CD4-positive, alpha-beta memory T cell (primary cell): ENCODE measurements around the gene TMEM86B. TPM values are rescaled to one million over a fixed set of nuclear protein-coding genes. Genes with fewer than 3 reads are reported as not detected.

Source experiments
- microRNA-seq: library from miRNA; unstranded; fragments of <30 nt; microRNA quantifications from one replicate; pipeline ENCODE4 v1.2.0, GENCODE V29; 2021; ENCODE audit warnings: borderline replicate concordance, borderline number of aligned reads, borderline microRNAs expressed, mixed read lengths
- polyA plus RNA-seq, 2 donors: library from polyadenylated mRNA; unstranded; fragments of 300-500 nt; fragmentation: Illumina TruSeq; gene quantifications; one replicate each; pipeline ENCODE4 v1.2.3, GENCODE V29; 2021
- total RNA-seq, 2 experiments: library from RNA; stranded (reverse); gene quantifications; one replicate each; pipeline ENCODE4 v1.2.3, GENCODE V29; 2021

TMEM86B gene
- total and polyA plus RNA-seq, 4 experiments from 2014 or later: 3.5 to 22.1 (median 19.7) TPM; not detected in 1

Small RNA genes lying within 50 kb of the gene (microRNA-seq; reads per million reads assigned to microRNA genes)
- gene MIR6802 (1.7 reads per million), gene MIR6803 (11.7 reads per million, percentile 42 among the genes with 10 or more reads in this experiment), gene MIR6804 (not detected)

Other genes with a start within 250 kb of the TMEM86B start
- gene GP6, start 190.5 kb downstream of the TMEM86B start, total RNA-seq: under 1 TPM; 0.33 to 0.52 TPM
- not detected for gene GP6, start 190.5 kb downstream of the TMEM86B start, polyA plus RNA-seq
- 10 to 100 TPM; 23.9 to 27.4 TPM for gene RDH13, start 165.6 kb downstream of the TMEM86B start, total RNA-seq
- 10 to 100 TPM in 1 of 2 donors, 1 to 10 TPM in 1; 3.3 to 15.6 TPM for gene RDH13, start 165.6 kb downstream of the TMEM86B start, polyA plus RNA-seq
- gene EPS8L1, start 152.9 kb downstream of the TMEM86B start, total RNA-seq: 1 to 10 TPM; 1.6 to 2.2 TPM
- under 1 TPM; 0.45 to 0.49 TPM for gene EPS8L1, start 152.9 kb downstream of the TMEM86B start, polyA plus RNA-seq
- gene PPP1R12C, start 111.1 kb downstream of the TMEM86B start, total RNA-seq: 100 to 1,000 TPM; 165 TPM
- gene PPP1R12C, start 111.1 kb downstream of the TMEM86B start, polyA plus RNA-seq: 1 to 10 TPM; 1.4 to 9.5 TPM
- not detected for gene TNNT1, start 79.6 kb downstream of the TMEM86B start, total RNA-seq
- gene TNNT1, start 79.6 kb downstream of the TMEM86B start, polyA plus RNA-seq: not detected
- not detected for gene TNNI3, start 71.0 kb downstream of the TMEM86B start, total RNA-seq
- not detected for gene TNNI3, start 71.0 kb downstream of the TMEM86B start, polyA plus RNA-seq
- gene DNAAF3, start 62.1 kb downstream of the TMEM86B start, total RNA-seq: not detected
- gene DNAAF3, start 62.1 kb downstream of the TMEM86B start, polyA plus RNA-seq: under 1 TPM in 1 of 2 donors, not detected in 1; 0.93 TPM
- gene SYT5, start 48.5 kb downstream of the TMEM86B start, total RNA-seq: not detected
- gene SYT5, start 48.5 kb downstream of the TMEM86B start, polyA plus RNA-seq: under 1 TPM; 0.29 to 0.59 TPM
- gene PTPRH, start 19.3 kb downstream of the TMEM86B start, total RNA-seq: not detected
- gene PTPRH, start 19.3 kb downstream of the TMEM86B start, polyA plus RNA-seq: not detected
- 100 to 1,000 TPM; 161 to 162 TPM for gene PPP6R1, start 30.3 kb upstream of the TMEM86B start, total RNA-seq
- gene PPP6R1, start 30.3 kb upstream of the TMEM86B start, polyA plus RNA-seq: 100 to 1,000 TPM in 1 of 2 donors, 10 to 100 TPM in 1; 22.9 to 107 TPM
- 10 to 100 TPM; 17.9 to 18.5 TPM for gene HSPBP1, start 51.3 kb upstream of the TMEM86B start, total RNA-seq
- gene HSPBP1, start 51.3 kb upstream of the TMEM86B start, polyA plus RNA-seq: 10 to 100 TPM; 35.7 to 38.7 TPM
- 1 to 10 TPM; 1.4 to 1.7 TPM for gene BRSK1, start 55.2 kb upstream of the TMEM86B start, total RNA-seq
- not detected for gene BRSK1, start 55.2 kb upstream of the TMEM86B start, polyA plus RNA-seq
- 1 to 10 TPM in 1 of 2 experiments, under 1 TPM in 1; 0.87 to 1.3 TPM for gene TMEM150B, start 96.6 kb upstream of the TMEM86B start, total RNA-seq
- gene TMEM150B, start 96.6 kb upstream of the TMEM86B start, polyA plus RNA-seq: not detected
- gene KMT5C, start 111.1 kb upstream of the TMEM86B start, total RNA-seq: 10 to 100 TPM; 23.1 to 23.5 TPM
- gene KMT5C, start 111.1 kb upstream of the TMEM86B start, polyA plus RNA-seq: 1 to 10 TPM in 1 of 2 donors, under 1 TPM in 1; 0.60 to 1.5 TPM
- under 1 TPM in 1 of 2 experiments, not detected in 1; 0.38 TPM for gene COX6B2, start 126.0 kb upstream of the TMEM86B start, total RNA-seq
- gene COX6B2, start 126.0 kb upstream of the TMEM86B start, polyA plus RNA-seq: not detected
- gene GARIN5B, start 134.5 kb upstream of the TMEM86B start, total RNA-seq: not detected
- gene GARIN5B, start 134.5 kb upstream of the TMEM86B start, polyA plus RNA-seq: not detected
- gene IL11, start 141.7 kb upstream of the TMEM86B start, total RNA-seq: under 1 TPM; 0.32 to 0.47 TPM
- gene IL11, start 141.7 kb upstream of the TMEM86B start, polyA plus RNA-seq: not detected
- not detected for gene TMEM190, start 148.1 kb upstream of the TMEM86B start, total RNA-seq
- not detected for gene TMEM190, start 148.1 kb upstream of the TMEM86B start, polyA plus RNA-seq
- 1 to 10 TPM; 9.6 to 9.9 TPM for gene TMEM238, start 155.5 kb upstream of the TMEM86B start, total RNA-seq
- 1 to 10 TPM in 1 of 2 donors, not detected in 1; 2.4 TPM for gene TMEM238, start 155.5 kb upstream of the TMEM86B start, polyA plus RNA-seq
- 1,000 to 10,000 TPM; 3,136 to 3,159 TPM for gene RPL28, start 157.2 kb upstream of the TMEM86B start, total RNA-seq
- gene RPL28, start 157.2 kb upstream of the TMEM86B start, polyA plus RNA-seq: 100 to 1,000 TPM; 257 to 784 TPM
- gene UBE2S, start 179.0 kb upstream of the TMEM86B start, total RNA-seq: 10 to 100 TPM; 18.0 to 21.6 TPM
- 10 to 100 TPM; 24.2 to 25.4 TPM for gene UBE2S, start 179.0 kb upstream of the TMEM86B start, polyA plus RNA-seq
- not detected for gene SHISA7, start 214.5 kb upstream of the TMEM86B start, total RNA-seq
- not detected for gene SHISA7, start 214.5 kb upstream of the TMEM86B start, polyA plus RNA-seq
- gene ISOC2, start 232.9 kb upstream of the TMEM86B start, total RNA-seq: 10 to 100 TPM in 1 of 2 experiments, 1 to 10 TPM in 1; 9.9 to 13.7 TPM
- gene ISOC2, start 232.9 kb upstream of the TMEM86B start, polyA plus RNA-seq: 10 to 100 TPM; 24.7 to 29.4 TPM
- gene C19orf85, start 236.0 kb upstream of the TMEM86B start, total RNA-seq: not detected
- gene C19orf85, start 236.0 kb upstream of the TMEM86B start, polyA plus RNA-seq: not detected
- 1 to 10 TPM; 8.1 to 9.1 TPM for gene ZNF628, start 247.9 kb upstream of the TMEM86B start, total RNA-seq
- under 1 TPM in 1 of 2 donors, not detected in 1; 0.47 TPM for gene ZNF628, start 247.9 kb upstream of the TMEM86B start, polyA plus RNA-seq